Kidney (tissue), 14 donors: Measurements from ENCODE around the gene TMEM107. TPM values are rescaled to one million over a fixed set of nuclear protein-coding genes. Genes with fewer than 3 reads are reported as not detected.

Experiments
- DNase-seq, 5 donors: peaks; one replicate each; pipeline ENCODE4 v3.0.0-alpha.2; 2013 to 2020
- FAIRE-seq: peaks from 2 replicates; lab custom pipeline; 2012; peaks lifted over from hg19 to GRCh38; lab: Jason Lieb, UNC
- H3K27ac ChIP-seq, 2 donors: one replicate each; pipeline ENCODE4 v1.7.0; 2013; ENCODE audit warnings: low read depth in 2 of 2, low read length in 2 of 2, inconsistent platforms in 1 of 2
- H3K27me3 ChIP-seq: one replicate; pipeline ENCODE4 v1.7.1; 2013; ENCODE audit warnings: low read length, inconsistent platforms; ENCODE audit not compliant: control insufficient read depth, insufficient read depth
- H3K36me3 ChIP-seq, 3 donors: one replicate each; pipeline versions ENCODE4 v1.7.0 to v1.7.1; 2013; ENCODE audit warnings: low read length in 3 of 3, control low read depth in 1 of 3, inconsistent platforms in 1 of 3; ENCODE audit not compliant: insufficient read depth in 3 of 3, control insufficient read depth in 2 of 3
- H3K4me1 ChIP-seq, 3 donors: one replicate each; pipeline versions ENCODE4 v1.7.0 to v1.7.1; 2013; ENCODE audit warnings: low read length in 3 of 3, inconsistent platforms in 1 of 3, low read depth in 1 of 3; ENCODE audit not compliant: control insufficient read depth in 2 of 3, insufficient read depth in 2 of 3
- H3K4me3 ChIP-seq, 3 donors: one replicate each; pipeline versions ENCODE4 v1.7.0 to v1.8.1; 2013; ENCODE audit warnings: low read length in 3 of 3, control low read depth in 1 of 3, inconsistent platforms in 1 of 3
- H3K9ac ChIP-seq, 3 donors: one replicate each; pipeline versions ENCODE4 v1.7.0 to v1.7.1; 2013; ENCODE audit warnings: low read length in 3 of 3, control low read depth in 1 of 3, inconsistent platforms in 1 of 3
- H3K9me3 ChIP-seq, 3 donors: one replicate each; pipeline versions ENCODE4 v1.7.0 to v1.7.1; 2013; ENCODE audit warnings: low read length in 3 of 3, control low read depth in 1 of 3, inconsistent platforms in 1 of 3; ENCODE audit not compliant: control insufficient read depth in 2 of 3, insufficient read depth in 1 of 3
- CTCF ChIP-seq: IDR thresholded peaks from 3 replicates; pipeline ENCODE4 v1.5.1; 2012; ENCODE audit warnings: mild to moderate bottlenecking, moderate library complexity, borderline replicate concordance; ENCODE audit not compliant: insufficient read depth; ENCODE audit errors: extremely low read depth
- intact Hi-C: fragments of 100-400 bp; cut with DNase I; formaldehyde crosslinking; loops from one replicate; pipeline ENCODE4 v1.11.1; 2022
- polyA plus RNA-seq: library from polyadenylated mRNA; stranded (reverse); fragments of 350-450 nt; fragmentation: Illumina TruSeq; extraction: RNeasy Lipid Tissue Mini Kit (QIAGEN cat#74804); gene quantifications from one replicate; pipeline ENCODE4 v1.2.3, GENCODE V29; 2014; ENCODE audit warnings: low read depth, low replicate concordance; ENCODE audit not compliant: insufficient read depth
- total RNA-seq: library from RNA; stranded (reverse); fragmentation: NEBNext Ultra II Directional; extraction: Animal tissue kit (Norgen Biotek cat#: 25700); gene quantifications from one replicate; pipeline ENCODE4 v1.2.1, GENCODE V29; 2021
- donor health status: control.
- donor health status: control.
- donor health status: control.
- donor health status: control.
- donor health status: control.
- donor health status: DM: yes; HTN: yes; CAD: no.
- donor health status: Normal renal cell carcinoma (clear cell type).

TMEM107 gene
- total and polyA plus RNA-seq, 2 donors from 2014 or later = 23.4 to 24.6 TPM

- H3K27ac ChIP-seq = peak overlapping the region; percentile 99 to 100
- H3K4me1 ChIP-seq = peaks cover 5 to 26% (median 21%) of the 10 kb centered on the region in 3 donors
- H3K27me3 ChIP-seq = no peaks in the 10 kb centered on the region
- FAIRE-seq = no peak
- peak; percentile 93 to 97 (median 95) for DNase-seq
- peak overlapping the region; percentile 72 to 98 (median 96) for H3K9ac ChIP-seq
- H3K9me3 ChIP-seq = no peaks in the 10 kb centered on the region
- intact Hi-C loops = no loop called here
- peaks cover 0 to 54% (median 36%) of the 10 kb centered on the region in 3 donors for H3K36me3 ChIP-seq
- peak; percentile 1 for TF ChIP-seq CTCF
- H3K4me3 ChIP-seq = peak overlapping the region; percentile 64 to 99 (median 94)
Observed at GRCh38 chr17:8151120-8151640, 25.0 kb downstream of the TMEM107 start.

GRCh38 chr17:8150194-8151119 lies 25.7 kb downstream of the TMEM107 start:
- TF ChIP-seq CTCF = no peak
- Histone ChIP-seq H3K36me3 (peaks cover 0 to 61% (median 44%) of the 10 kb centered on the region in 3 donors), H3K9ac (peak overlapping the region in 2 of 3 donors; percentile 1 to 72), H3K9me3 (no peaks in the 10 kb centered on the region), H3K4me3 (peak overlapping the region in 2 of 3 donors; percentile 2 to 99), H3K4me1 (peaks cover 5 to 26% (median 21%) of the 10 kb centered on the region in 3 donors), H3K27ac (peak overlapping the region; percentile 80 to 99), H3K27me3 (no peaks in the 10 kb centered on the region)
- intact Hi-C loops = no loop called here
- peak in 2 of 5 donors; percentile 66 to 83 for DNase-seq
- FAIRE-seq = no peak

- no peaks in the 10 kb centered on the region for H3K27me3 ChIP-seq
- peak overlapping the region in 1 of 2 donors; percentile 15 for H3K27ac ChIP-seq
- H3K4me1 ChIP-seq = peaks cover 2 to 22% (median 21%) of the 10 kb centered on the region in 3 donors
- intact Hi-C loops = no loop called here
- peak in 2 of 5 donors; percentile 46 to 77 for DNase-seq
- peaks cover 0 to 69% (median 49%) of the 10 kb centered on the region in 3 donors for H3K36me3 ChIP-seq
- FAIRE-seq = no peak
- no peak for TF ChIP-seq CTCF
- no peaks in the 10 kb centered on the region for H3K9me3 ChIP-seq
- no peak overlapping the region for H3K4me3 ChIP-seq
- no peak overlapping the region for H3K9ac ChIP-seq
Observed at GRCh38 chr17:8149419-8150193, 26.6 kb downstream of the TMEM107 start.
